NCI-H2171 treated with DMSO at 0.1 percent for 48 hours (cell line): ENCODE results near the gene CIT.
"Not testable (repeated sequence)": the region's sequence is repeated elsewhere in the genome, so short reads cannot be mapped to it uniquely, and the experiment has no call there.

Experiments used
- DNase-seq: peaks from one replicate; lab custom pipeline; 2025; lab: John Stamatoyannopoulos, UW

CIT gene

GRCh38 chr12:119744900-119745606, 132.1 kb downstream of the CIT start:
- DNase-seq = no peak

GRCh38 chr12:119742700-119743099, 134.4 kb downstream of the CIT start:
- no peak for DNase-seq

- no peak for DNase-seq
These were observed 136.3 kb downstream of the CIT start for GRCh38 chr12:119740830-119741229.

- no peak for DNase-seq
These were observed 142.0 kb downstream of the CIT start for GRCh38 chr12:119735079-119735478.

- no peak for DNase-seq
These were observed 146.7 kb downstream of the CIT start for GRCh38 chr12:119730381-119730780.

- DNase-seq = no peak
These were observed 147.2 kb downstream of the CIT start for GRCh38 chr12:119729871-119730270.

GRCh38 chr12:119728444-119728745, 148.7 kb downstream of the CIT start:
- DNase-seq = no peak

- DNase-seq = no peak
These were observed 149.3 kb downstream of the CIT start for GRCh38 chr12:119727600-119728443.

- no peak for DNase-seq
These were observed 151.6 kb downstream of the CIT start for GRCh38 chr12:119725523-119725922.

- DNase-seq = no peak
These were observed 155.8 kb downstream of the CIT start for GRCh38 chr12:119721306-119721705.

GRCh38 chr12:119720349-119720748, 156.8 kb downstream of the CIT start:
- DNase-seq = no peak

GRCh38 chr12:119718141-119718540, 159.0 kb downstream of the CIT start:
- no peak for DNase-seq

- DNase-seq = no peak
These were observed 161.9 kb downstream of the CIT start for GRCh38 chr12:119715268-119715620.

- no peak for DNase-seq
These were observed 162.4 kb downstream of the CIT start for GRCh38 chr12:119714614-119715267.

GRCh38 chr12:119713551-119714031, 163.5 kb downstream of the CIT start:
- DNase-seq = no peak

GRCh38 chr12:119712721-119713120, 164.4 kb downstream of the CIT start:
- no peak for DNase-seq

- DNase-seq = no peak
These were observed 165.4 kb downstream of the CIT start for GRCh38 chr12:119711693-119712092.

- no peak for DNase-seq
These were observed 166.1 kb downstream of the CIT start for GRCh38 chr12:119710965-119711551.

GRCh38 chr12:119710374-119710964, 166.7 kb downstream of the CIT start:
- no peak for DNase-seq

GRCh38 chr12:119706427-119706826, 170.7 kb downstream of the CIT start:
- DNase-seq = not testable (repeated sequence)

GRCh38 chr12:119705182-119705581, 171.9 kb downstream of the CIT start:
- no peak for DNase-seq

- DNase-seq = no peak
These were observed 172.9 kb downstream of the CIT start for GRCh38 chr12:119704065-119704747.
